HFFc6 (cell line): ENCODE data around the gene RPL12. TPM values are rescaled to one million over a fixed set of nuclear protein-coding genes. Genes with fewer than 3 reads are reported as not detected.

Source experiments
- DNase-seq: peaks from one replicate; pipeline ENCODE4 v3.0.0-alpha.2; 2018
- H3K27ac Mint-ChIP-seq: 2 replicates; pipeline ENCODE4 v1.8.0; 2020; ENCODE audit warnings: mild to moderate bottlenecking, mixed read lengths
- H3K27me3 Mint-ChIP-seq: 2 replicates; pipeline ENCODE4 v1.8.0; 2021; ENCODE audit warnings: mild to moderate bottlenecking, moderate library complexity, mixed read lengths; ENCODE audit not compliant: insufficient read depth
- H3K36me3 Mint-ChIP-seq: 2 replicates; pipeline ENCODE4 v1.8.0; 2021; ENCODE audit warnings: low read depth, mixed read lengths
- H3K4me1 Mint-ChIP-seq: 2 replicates; pipeline ENCODE4 v1.8.0; 2020; ENCODE audit warnings: low read depth, mixed read lengths
- H3K4me3 Mint-ChIP-seq: 2 replicates; pipeline ENCODE4 v1.8.0; 2020; ENCODE audit warnings: mild to moderate bottlenecking, moderate library complexity, mixed read lengths
- H3K9me3 Mint-ChIP-seq: 2 replicates; pipeline ENCODE4 v1.8.0; 2020; ENCODE audit warnings: mild to moderate bottlenecking, mixed read lengths
- CTCF ChIP-seq: fragments of 200-600 bp; sonication (generic); IDR thresholded peaks from 2 replicates; pipeline ENCODE4 v1.5.0; 2021; ENCODE audit warnings: antibody characterized with exemption, mild to moderate bottlenecking
- total RNA-seq, 6 experiments: library from RNA; stranded (reverse); fragmentation: NEBNext Ultra II Directional; extraction: Animal tissue kit (Norgen Biotek cat#: 25700); gene quantifications; 2 replicates in 1 of 6; 3 replicates in 5 of 6; pipeline ENCODE4 v1.2.3, GENCODE V29; 2021

Gene RPL12
- total RNA-seq, 6 experiments from 2014 or later, result 953 to 1,196 (median 1,072) TPM

- H3K27ac Mint-ChIP-seq, result no peak overlapping the region
- no peak overlapping the region for H3K4me3 Mint-ChIP-seq
- peaks cover 3% of the 10 kb centered on the region; the same call in 1 of the 2 replicates for H3K36me3 Mint-ChIP-seq
- H3K9me3 Mint-ChIP-seq, result no peaks in the 10 kb centered on the region
- peaks cover 35% of the 10 kb centered on the region for H3K4me1 Mint-ChIP-seq
- DNase-seq, result no peak
- no peak for TF ChIP-seq CTCF
- no peaks in the 10 kb centered on the region; the same call in 1 of the 2 replicates for H3K27me3 Mint-ChIP-seq
These were observed 31.9 kb downstream of the RPL12 start for GRCh38 chr9:127419348-127419747.

- Mint-ChIP-seq H3K9me3 (no peaks in the 10 kb centered on the region), H3K27me3 (no peaks in the 10 kb centered on the region; the same call in 1 of the 2 replicates), H3K4me1 (peaks cover 32% of the 10 kb centered on the region), H3K36me3 (peaks cover 4% of the 10 kb centered on the region; the same call in 1 of the 2 replicates), H3K27ac (no peak overlapping the region), H3K4me3 (no peak overlapping the region)
- no peak for DNase-seq
- TF ChIP-seq CTCF, result peak; percentile 37
These were observed 33.2 kb downstream of the RPL12 start for GRCh38 chr9:127418037-127418471.

- no peak for TF ChIP-seq CTCF
- peaks cover 4% of the 10 kb centered on the region; the same call in 1 of the 2 replicates for H3K36me3 Mint-ChIP-seq
- DNase-seq, result peak; percentile 93
- H3K27ac Mint-ChIP-seq, result peak overlapping the region; percentile 5; the same call in 1 of the 2 replicates
- no peaks in the 10 kb centered on the region for H3K9me3 Mint-ChIP-seq
- H3K27me3 Mint-ChIP-seq, result no peaks in the 10 kb centered on the region; the same call in 1 of the 2 replicates
- no peak overlapping the region for H3K4me3 Mint-ChIP-seq
- H3K4me1 Mint-ChIP-seq, result peaks cover 25% of the 10 kb centered on the region
These were observed 33.8 kb downstream of the RPL12 start for GRCh38 chr9:127417131-127418036.

GRCh38 chr9:127415657-127416056, 35.5 kb downstream of the RPL12 start:
- Mint-ChIP-seq H3K27me3 (no peaks in the 10 kb centered on the region; the same call in 1 of the 2 replicates), H3K4me3 (no peak overlapping the region), H3K9me3 (no peaks in the 10 kb centered on the region), H3K4me1 (peaks cover 21% of the 10 kb centered on the region), H3K27ac (no peak overlapping the region), H3K36me3 (peaks cover 4% of the 10 kb centered on the region; the same call in 1 of the 2 replicates)
- no peak for TF ChIP-seq CTCF
- DNase-seq, result no peak

GRCh38 chr9:127415141-127415540, 36.1 kb downstream of the RPL12 start:
- DNase-seq, result no peak

More at GRCh38 chr9:127415141-127415540, 36.1 kb downstream of the RPL12 start:
- no peaks in the 10 kb centered on the region for H3K9me3 Mint-ChIP-seq
- no peak overlapping the region for H3K27ac Mint-ChIP-seq
- H3K4me3 Mint-ChIP-seq, result no peak overlapping the region
- no peak for TF ChIP-seq CTCF
- H3K4me1 Mint-ChIP-seq, result peaks cover 21% of the 10 kb centered on the region
- peaks cover 4% of the 10 kb centered on the region; the same call in 1 of the 2 replicates for H3K36me3 Mint-ChIP-seq
- no peaks in the 10 kb centered on the region; the same call in 1 of the 2 replicates for H3K27me3 Mint-ChIP-seq
